GM12878 (cell line): ENCODE results near the gene FOXP1. TPM values are rescaled to one million over a fixed set of nuclear protein-coding genes. Genes with fewer than 3 reads are reported as not detected.

ENCODE experiments used
- BCL3 ChIP-seq: IDR thresholded peaks from 2 replicates; pipeline ENCODE4 v1.6.1; 2011; ENCODE audit warnings: borderline replicate concordance, low read depth, mild to moderate bottlenecking, moderate library complexity, low read length; ENCODE audit not compliant: insufficient read depth, poor library complexity, severe bottlenecking
- EED ChIP-seq: sonication (generic); IDR thresholded peaks from 2 replicates; pipeline ENCODE4 v1.6.1; 2016; ENCODE audit warnings: antibody characterized with exemption, low read depth
- ELK1 ChIP-seq: IDR thresholded peaks from 2 replicates; pipeline ENCODE4 v1.6.1; 2012; ENCODE audit warnings: low read depth, low read length, improper control_type of control experiment
- IRF4 ChIP-seq: IDR thresholded peaks from 2 replicates; pipeline ENCODE4 v1.6.1; 2011; ENCODE audit warnings: low read depth, low read length
- JUNB ChIP-seq: IDR thresholded peaks from 2 replicates; pipeline ENCODE4 v1.6.1; 2016; ENCODE audit warnings: antibody characterized with exemption, mild to moderate bottlenecking
- MTA2 ChIP-seq: fragments of 450-650 bp; IDR thresholded peaks from 2 replicates; pipeline ENCODE4 v1.6.1; 2016; ENCODE audit warnings: low read depth, mild to moderate bottlenecking, moderate library complexity
- NBN ChIP-seq: fragments of 450-650 bp; IDR thresholded peaks from 2 replicates; pipeline ENCODE4 v1.6.1; 2016
- NFYA ChIP-seq: IDR thresholded peaks from 2 replicates; pipeline ENCODE4 v1.6.1; 2011; ENCODE audit warnings: low read depth, mild to moderate bottlenecking, low read length, improper control_type of control experiment, borderline replicate concordance
- NKRF ChIP-seq: fragments of 450-650 bp; conservative IDR thresholded peaks from 2 replicates; pipeline ENCODE4 v1.6.1; 2017; ENCODE audit warnings: mild to moderate bottlenecking, moderate library complexity
- POLR2A ChIP-seq: IDR thresholded peaks from 2 replicates; pipeline ENCODE4 v1.6.1; 2011; ENCODE audit warnings: low read depth, mild to moderate bottlenecking, low read length
- POU2F2 ChIP-seq: IDR thresholded peaks from 3 replicates; pipeline ENCODE4 v1.6.1; 2011; ENCODE audit warnings: low read depth, mild to moderate bottlenecking, low read length, borderline replicate concordance
- PRDM15 ChIP-seq: fragments of 450-650 bp; formaldehyde crosslinking; IDR thresholded peaks from 2 replicates; pipeline ENCODE4 v1.4.0; 2020; ENCODE audit warnings: mild to moderate bottlenecking, moderate library complexity
- RBBP5 ChIP-seq: fragments of 200-600 bp; sonication (generic); conservative IDR thresholded peaks from 2 replicates; pipeline ENCODE4 v1.6.1; 2016
- SMARCA5 ChIP-seq: fragments of 450-650 bp; IDR thresholded peaks from 2 replicates; pipeline ENCODE4 v1.6.1; 2017; ENCODE audit warnings: mild to moderate bottlenecking
- SP1 ChIP-seq: IDR thresholded peaks from one replicate; pipeline ENCODE4 v1.6.1; 2011; ENCODE audit warnings: low read depth, low read length
- TAF1 ChIP-seq: IDR thresholded peaks from 2 replicates; pipeline ENCODE4 v1.6.1; 2011; ENCODE audit warnings: mild to moderate bottlenecking, low read depth, low read length, borderline replicate concordance
- TARDBP ChIP-seq: IDR thresholded peaks from 2 replicates; pipeline ENCODE4 v1.6.1; 2016; ENCODE audit warnings: borderline replicate concordance
- YBX1 ChIP-seq: fragments of 450-650 bp; IDR thresholded peaks from 2 replicates; pipeline ENCODE4 v1.6.1; 2016; ENCODE audit warnings: antibody characterized with exemption
- ZNF217 ChIP-seq: fragments of 450-650 bp; IDR thresholded peaks from 2 replicates; pipeline ENCODE4 v1.6.1; 2017; ENCODE audit warnings: antibody characterized with exemption, mild to moderate bottlenecking
- polyA plus RNA-seq, 11 experiments: library from polyadenylated mRNA; depleted of rRNA in 4 of 11; unstranded in 6 of 11; stranded (reverse) in 5 of 11; fragments of >200 nt; fragmentation: Nextera tagmentation in 4 of 11; fragmentation: Illumina TruSeq in 1 of 11; extraction: Ambion mirVana in 4 of 11; extraction: Trizol in 1 of 11; gene quantifications; 1 replicate in 1 of 11; 2 replicates in 10 of 11; pipeline versions ENCODE4 v1.2.1 to v1.2.3, GENCODE V29; 2011 to 2016; ENCODE audit warnings: inconsistent platforms in 2 of 11, missing spikeins in 2 of 11, low read depth in 1 of 11
- total RNA-seq, 4 experiments: library from RNA; depleted of rRNA in 3 of 4; stranded (reverse); fragments of >200 nt in 3 of 4; fragmentation: Illumina TruSeq in 1 of 4; extraction: Trizol in 1 of 4; gene quantifications; 2 replicates each; pipeline versions ENCODE4 v1.2.1 to v1.2.3, GENCODE V29; 2013 to 2021
- TF ChIP-seq, protein P1 (sequence below): IDR thresholded peaks from 2 replicates; pipeline ENCODE4 v1.6.1; 2011; ENCODE audit warnings: borderline replicate concordance, low read depth, mild to moderate bottlenecking, moderate library complexity, mixed read lengths, low read length; ENCODE audit not compliant: insufficient read depth; ENCODE audit errors: extremely low read length
- TF ChIP-seq, protein P2 (sequence below): fragments of 450-650 bp; IDR thresholded peaks from 2 replicates; pipeline ENCODE4 v1.6.1; 2017; ENCODE audit warnings: low read depth, mild to moderate bottlenecking, moderate library complexity

FOXP1 gene
- total and polyA plus RNA-seq, 10 of the 15 experiments (the other 5 are each of a cell fraction or from before 2014, with no cell fraction given), result 0.05 to 1.6 (median 0.20) TPM; not detected in 1

- no peak for TF ChIP-seq ELK1
- no peak for TF ChIP-seq EED
- no peak for TF ChIP-seq NFYA
- no peak for TF ChIP-seq SP1
- TF ChIP-seq ZNF217, result peak; percentile 73
- TF ChIP-seq, protein P1, sequence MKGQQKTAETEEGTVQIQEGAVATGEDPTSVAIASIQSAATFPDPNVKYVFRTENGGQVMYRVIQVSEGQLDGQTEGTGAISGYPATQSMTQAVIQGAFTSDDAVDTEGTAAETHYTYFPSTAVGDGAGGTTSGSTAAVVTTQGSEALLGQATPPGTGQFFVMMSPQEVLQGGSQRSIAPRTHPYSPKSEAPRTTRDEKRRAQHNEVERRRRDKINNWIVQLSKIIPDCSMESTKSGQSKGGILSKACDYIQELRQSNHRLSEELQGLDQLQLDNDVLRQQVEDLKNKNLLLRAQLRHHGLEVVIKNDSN, result no peak
- TF ChIP-seq JUNB, result peak; percentile 99
- TF ChIP-seq BCL3, result peak; percentile 39
- no peak for TF ChIP-seq TARDBP
- TF ChIP-seq NKRF, result no peak
- TF ChIP-seq TAF1, result no peak
- TF ChIP-seq PRDM15 (CRISPR knock-in tag), result no peak
- no peak for TF ChIP-seq YBX1
- TF ChIP-seq IRF4, result no peak
- TF ChIP-seq POU2F2, result no peak
- TF ChIP-seq, protein P2, sequence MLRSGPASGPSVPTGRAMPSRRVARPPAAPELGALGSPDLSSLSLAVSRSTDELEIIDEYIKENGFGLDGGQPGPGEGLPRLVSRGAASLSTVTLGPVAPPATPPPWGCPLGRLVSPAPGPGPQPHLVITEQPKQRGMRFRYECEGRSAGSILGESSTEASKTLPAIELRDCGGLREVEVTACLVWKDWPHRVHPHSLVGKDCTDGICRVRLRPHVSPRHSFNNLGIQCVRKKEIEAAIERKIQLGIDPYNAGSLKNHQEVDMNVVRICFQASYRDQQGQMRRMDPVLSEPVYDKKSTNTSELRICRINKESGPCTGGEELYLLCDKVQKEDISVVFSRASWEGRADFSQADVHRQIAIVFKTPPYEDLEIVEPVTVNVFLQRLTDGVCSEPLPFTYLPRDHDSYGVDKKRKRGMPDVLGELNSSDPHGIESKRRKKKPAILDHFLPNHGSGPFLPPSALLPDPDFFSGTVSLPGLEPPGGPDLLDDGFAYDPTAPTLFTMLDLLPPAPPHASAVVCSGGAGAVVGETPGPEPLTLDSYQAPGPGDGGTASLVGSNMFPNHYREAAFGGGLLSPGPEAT, result no peak
- TF ChIP-seq NBN, result no peak
- TF ChIP-seq POLR2A, result no peak
- TF ChIP-seq RBBP5, result no peak
- peak; percentile 70 for TF ChIP-seq MTA2
- no peak for TF ChIP-seq SMARCA5
Measured at GRCh38 chr3:71393093-71393492, 190.4 kb downstream of the FOXP1 start (continued).
